Measurements from ENCODE around the gene SMIM45.
A peak's percentile ranks its signal among the peaks of the same experiment; 100 is the strongest.

SMIM45 gene

DNA sequence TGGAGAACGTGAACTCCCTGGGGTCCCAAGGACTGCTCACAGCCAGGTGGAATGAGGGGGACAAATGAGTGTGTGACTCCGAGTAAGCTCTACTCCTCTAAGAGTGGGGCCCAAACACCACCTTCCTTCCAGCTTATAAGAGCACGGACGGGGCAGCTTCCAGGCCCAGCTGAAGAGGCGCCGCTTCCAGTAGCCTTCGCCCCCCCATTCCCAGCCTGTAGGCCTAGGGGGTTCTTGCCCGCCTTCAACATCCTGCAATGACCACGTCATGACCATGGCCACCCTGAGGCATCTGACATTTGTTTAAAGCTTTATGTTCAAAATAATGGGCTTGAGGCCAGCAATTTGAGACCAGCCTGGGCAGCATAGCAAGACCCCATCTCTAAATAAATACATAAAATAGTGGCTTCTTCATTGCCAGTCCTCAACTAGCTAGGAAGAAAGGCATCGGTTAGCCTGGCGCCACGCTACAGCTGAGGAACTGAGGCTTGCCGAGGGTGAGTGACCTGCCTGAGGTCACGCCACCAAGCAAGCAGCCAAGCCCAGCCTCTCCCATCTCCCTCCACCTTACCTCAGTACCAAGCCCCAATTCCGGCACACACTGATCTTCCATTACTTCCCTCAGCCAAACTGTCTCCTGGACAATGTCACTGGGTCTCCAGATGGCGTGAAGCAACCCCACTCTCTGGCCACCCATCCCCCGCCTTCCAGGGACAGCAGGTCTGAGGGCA, 17.5 kb upstream of the SMIM45 start:
- H3K27me3 ChIP-seq (ENCODE audit: insufficient read depth, low read length, poor library complexity, severe bottlenecking), result no peaks in the 10 kb centered on the region
- Mint-ChIP-seq H3K9me3 (no peaks in the 10 kb centered on the region), H3K4me3 (no peak overlapping the region), H3K4me1 (peaks cover 10 to 45% (median 11%) of the 10 kb centered on the region in 3 donors), H3K36me3 (peaks cover 0 to 1% (median 0%) of the 10 kb centered on the region in 3 donors), H3K27me3 (no peaks in the 10 kb centered on the region), H3K27ac (peak overlapping the region in 4 of 8 donors; percentile 36 to 77 (median 59))
- no peak overlapping the region for H3K27ac ChIP-seq (ENCODE audit: low read depth, low read length)
- H3K9me3 ChIP-seq (ENCODE audit: low read length), result no peaks in the 10 kb centered on the region
- ChIA-PET CTCF (interaction anchor here (1.1 to 1.2 kb wide), 2 partner anchors 9 to 268 kb away, joined by 3 to 4 read pairs; no protein-coding TSS in a partner anchor), POLR2A (no interaction called here)
- DNase-seq, result no peak
- no peaks in the 10 kb centered on the region for H3K36me3 ChIP-seq (ENCODE audit: insufficient read depth, low read length)
- H3K4me1 ChIP-seq (ENCODE audit: insufficient read depth, low read length), result peaks cover 11% of the 10 kb centered on the region
- H3K4me3 ChIP-seq (ENCODE audit: low read length), result no peak overlapping the region

DNA sequence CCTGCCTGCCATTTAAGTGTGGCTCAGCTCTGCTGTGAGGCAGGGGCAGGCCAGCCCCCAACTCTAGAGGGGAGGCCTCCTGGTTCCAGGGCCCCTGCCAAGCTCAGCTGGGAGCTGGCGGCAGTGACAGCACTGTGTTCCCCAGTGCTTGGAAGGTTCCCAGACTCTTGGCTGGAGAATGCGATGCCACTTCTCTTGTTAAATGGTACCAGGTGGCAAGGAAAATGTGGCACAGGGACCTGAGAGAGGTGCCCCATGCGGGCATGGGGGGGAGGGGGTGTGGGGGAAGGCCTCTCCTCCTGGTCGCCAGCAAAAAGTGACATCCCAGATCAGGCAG, 17.0 kb upstream of the SMIM45 start:
- no peaks in the 10 kb centered on the region for H3K27me3 ChIP-seq (ENCODE audit: insufficient read depth, low read length, poor library complexity, severe bottlenecking)
- H3K4me1 ChIP-seq (ENCODE audit: insufficient read depth, low read length), result peaks cover 16% of the 10 kb centered on the region
- no peak overlapping the region for H3K4me3 ChIP-seq (ENCODE audit: low read length)
- Mint-ChIP-seq H3K4me1 (peaks cover 15 to 50% (median 16%) of the 10 kb centered on the region in 3 donors), H3K4me3 (no peak overlapping the region), H3K27ac (peak overlapping the region in 2 of 8 donors; percentile 36 to 43), H3K27me3 (peaks cover 0 to 2% of the 10 kb centered on the region in 2 donors), H3K36me3 (peaks cover 0 to 4% (median 0%) of the 10 kb centered on the region in 3 donors), H3K9me3 (peaks cover 0 to 1% (median 0%) of the 10 kb centered on the region in 5 donors)
- no peak overlapping the region for H3K27ac ChIP-seq (ENCODE audit: low read depth, low read length)
- no peaks in the 10 kb centered on the region for H3K36me3 ChIP-seq (ENCODE audit: insufficient read depth, low read length)
- H3K9me3 ChIP-seq (ENCODE audit: low read length), result no peaks in the 10 kb centered on the region
- POLR2A ChIA-PET, result interaction anchor here (6.5 kb wide), 1 partner anchor 8 kb away, joined by 100 read pairs; the partner anchor contains the start of gene TNFRSF13C
- DNase-seq, result no peak
- CTCF ChIA-PET, result interaction anchor here (1.1 to 6.8 kb wide), 3 partner anchors 8 to 268 kb away, joined by 3 to 106 read pairs (median 4); partner anchors contain the start of gene TNFRSF13C

DNA sequence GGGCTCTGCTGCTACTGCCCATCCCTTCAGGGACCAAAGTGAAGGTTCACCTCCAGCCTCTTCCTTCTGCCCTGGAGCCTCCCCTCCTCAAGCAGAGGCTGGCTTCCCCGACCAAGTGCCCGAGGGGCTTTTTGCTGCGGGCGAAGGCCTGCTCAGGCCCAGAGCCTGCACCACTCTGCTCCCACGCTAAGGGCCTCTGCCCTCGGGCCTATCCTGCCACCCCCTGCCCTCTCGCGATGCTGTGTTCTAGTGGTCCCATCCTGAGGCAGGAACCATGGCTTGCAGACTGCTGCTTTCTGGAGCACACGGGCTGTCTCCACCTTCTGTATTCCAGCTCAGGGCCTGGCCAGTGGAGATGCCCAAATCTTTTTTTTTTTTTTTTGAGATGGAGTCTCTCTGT, 16.4 kb upstream of the SMIM45 start:
- H3K9me3 Mint-ChIP-seq, result peaks cover 0 to 2% (median 0%) of the 10 kb centered on the region in 5 donors
- H3K27me3 ChIP-seq (ENCODE audit: insufficient read depth, low read length, poor library complexity, severe bottlenecking), result no peaks in the 10 kb centered on the region
- H3K27ac ChIP-seq (ENCODE audit: low read depth, low read length), result no peak overlapping the region
- ChIA-PET CTCF (interaction anchor here (1.3 to 6.8 kb wide), 2 partner anchors 8 to 188 kb away, joined by 3 to 106 read pairs; partner anchors contain the start of gene TNFRSF13C), POLR2A (interaction anchor here (6.5 kb wide), 1 partner anchor 9 kb away, joined by 100 read pairs; the partner anchor contains the start of gene TNFRSF13C)
- peaks cover 0 to 4% of the 10 kb centered on the region in 2 donors for H3K27me3 Mint-ChIP-seq
- no peaks in the 10 kb centered on the region for H3K36me3 ChIP-seq (ENCODE audit: insufficient read depth, low read length)
- H3K36me3 Mint-ChIP-seq, result peaks cover 0 to 5% (median 0%) of the 10 kb centered on the region in 3 donors
- H3K4me3 ChIP-seq (ENCODE audit: low read length), result no peak overlapping the region
- peak overlapping the region in 1 of 8 donors; percentile 86 for H3K27ac Mint-ChIP-seq
- no peak for DNase-seq
- peaks cover 22% of the 10 kb centered on the region for H3K4me1 ChIP-seq (ENCODE audit: insufficient read depth, low read length)
- H3K4me1 Mint-ChIP-seq, result peaks cover 20 to 56% (median 21%) of the 10 kb centered on the region in 3 donors
- no peak overlapping the region for H3K4me3 Mint-ChIP-seq
- H3K9me3 ChIP-seq (ENCODE audit: low read length), result no peaks in the 10 kb centered on the region

DNA sequence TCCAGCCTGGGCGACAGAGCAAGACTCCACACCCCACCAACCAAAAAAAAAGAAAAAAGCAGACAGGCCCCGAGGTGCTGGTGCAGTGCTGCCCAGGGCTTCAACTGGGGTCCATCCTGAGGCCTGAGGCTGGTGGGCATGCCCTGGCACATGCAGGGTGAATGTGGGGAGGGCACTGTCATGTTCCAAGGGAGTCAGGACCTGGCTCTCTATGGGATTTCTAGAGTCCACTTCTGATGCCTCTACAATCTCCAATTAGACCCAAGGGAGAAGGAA, 15.1 kb upstream of the SMIM45 start:
- Mint-ChIP-seq H3K4me1 (peaks cover 32 to 66% (median 34%) of the 10 kb centered on the region in 3 donors), H3K36me3 (peaks cover 0 to 5% (median 0%) of the 10 kb centered on the region in 3 donors), H3K27me3 (peaks cover 0 to 4% of the 10 kb centered on the region in 2 donors), H3K9me3 (peaks cover 0 to 2% (median 0%) of the 10 kb centered on the region in 5 donors), H3K4me3 (peak overlapping the region in 2 of 7 donors; percentile 26 to 63), H3K27ac (peak overlapping the region in 6 of 8 donors; percentile 47 to 87 (median 79))
- H3K4me1 ChIP-seq (ENCODE audit: insufficient read depth, low read length), result peaks cover 32% of the 10 kb centered on the region
- H3K4me3 ChIP-seq (ENCODE audit: low read length), result no peak overlapping the region
- POLR2A ChIA-PET, result interaction anchor here (6.5 kb wide), 1 partner anchor 10 kb away, joined by 100 read pairs; the partner anchor contains the start of gene TNFRSF13C
- no peak for DNase-seq
- H3K27ac ChIP-seq (ENCODE audit: low read depth, low read length), result no peak overlapping the region
- no peaks in the 10 kb centered on the region for H3K36me3 ChIP-seq (ENCODE audit: insufficient read depth, low read length)
- no peaks in the 10 kb centered on the region for H3K9me3 ChIP-seq (ENCODE audit: low read length)
- no peaks in the 10 kb centered on the region for H3K27me3 ChIP-seq (ENCODE audit: insufficient read depth, low read length, poor library complexity, severe bottlenecking)
- CTCF ChIA-PET, result interaction anchor here (1.5 to 6.8 kb wide), 2 partner anchors 10 to 136 kb away, joined by 3 to 106 read pairs; partner anchors contain the start of genes CCDC134 and TNFRSF13C

DNA sequence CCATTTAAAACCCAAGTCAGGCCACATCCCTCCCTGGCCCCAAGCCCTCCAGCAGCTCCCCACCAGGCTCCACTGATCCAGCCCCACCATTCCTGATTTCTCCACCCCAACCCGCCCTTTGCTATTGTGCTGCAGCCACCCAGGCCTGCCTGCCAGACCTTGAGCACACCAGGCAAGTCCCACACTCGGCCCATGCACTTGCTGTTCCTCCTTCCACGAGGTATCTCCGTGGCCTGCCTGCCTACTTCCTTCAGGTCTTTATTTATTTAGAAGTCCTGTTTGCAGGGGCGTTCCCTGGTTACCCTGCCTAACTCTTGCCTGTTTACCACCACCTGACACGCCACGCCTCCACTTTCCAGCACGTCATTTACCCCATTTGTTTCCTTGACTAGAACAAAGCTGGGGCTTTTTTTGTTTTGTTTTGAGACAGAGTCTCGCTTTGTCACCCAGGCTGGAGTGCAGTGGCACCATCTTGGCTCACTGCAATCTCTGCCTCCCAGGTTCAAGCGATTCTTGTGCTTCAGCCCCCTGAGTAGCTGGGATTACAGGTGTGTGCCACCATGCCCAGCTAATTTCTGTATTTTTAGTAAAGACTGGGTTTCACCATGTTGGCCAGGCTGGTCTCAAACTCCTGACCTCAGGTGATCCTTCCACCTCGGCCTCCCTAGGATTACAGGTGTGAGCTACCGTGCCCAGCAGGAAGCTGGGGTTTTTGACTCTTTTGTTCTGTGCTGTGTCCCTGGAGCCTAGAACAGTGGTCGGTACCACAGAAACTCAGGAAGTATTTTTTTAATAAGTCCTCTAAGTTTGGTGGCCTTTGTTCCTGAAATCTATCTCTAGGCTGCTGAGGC, 11.7 kb upstream of the SMIM45 start:
- Mint-ChIP-seq H3K27me3 (peaks cover 0 to 4% of the 10 kb centered on the region in 2 donors), H3K9me3 (peaks cover 0 to 2% (median 0%) of the 10 kb centered on the region in 5 donors), H3K27ac (peak overlapping the region; percentile 94 to 100 (median 100)), H3K4me1 (peaks cover 32 to 51% (median 34%) of the 10 kb centered on the region in 3 donors), H3K4me3 (peak overlapping the region; percentile 77 to 98 (median 92)), H3K36me3 (peaks cover 0 to 5% (median 0%) of the 10 kb centered on the region in 3 donors)
- peak; percentile 91 to 99 (median 94) for DNase-seq
- Histone ChIP-seq H3K4me3 (ENCODE audit: low read length) (peak overlapping the region; percentile 56), H3K27me3 (ENCODE audit: insufficient read depth, low read length, poor library complexity, severe bottlenecking) (no peaks in the 10 kb centered on the region), H3K36me3 (ENCODE audit: insufficient read depth, low read length) (no peaks in the 10 kb centered on the region), H3K4me1 (ENCODE audit: insufficient read depth, low read length) (peaks cover 32% of the 10 kb centered on the region), H3K9me3 (ENCODE audit: low read length) (no peaks in the 10 kb centered on the region), H3K27ac (ENCODE audit: low read depth, low read length) (peak overlapping the region; percentile 95)
- CTCF ChIA-PET, result interaction anchor here (0.8 to 6.8 kb wide), 34 partner anchors 8 to 504 kb away, joined by 3 to 106 read pairs (median 7); partner anchors contain the start of genes CCDC134, MEI1, SNU13 and SREBF2
- POLR2A ChIA-PET, result interaction anchor here (0.6 to 6.5 kb wide), 23 partner anchors 11 to 319 kb away, joined by 3 to 100 read pairs (median 10); partner anchors contain the start of genes CCDC134, DESI1, MEI1 and SNU13

DNA sequence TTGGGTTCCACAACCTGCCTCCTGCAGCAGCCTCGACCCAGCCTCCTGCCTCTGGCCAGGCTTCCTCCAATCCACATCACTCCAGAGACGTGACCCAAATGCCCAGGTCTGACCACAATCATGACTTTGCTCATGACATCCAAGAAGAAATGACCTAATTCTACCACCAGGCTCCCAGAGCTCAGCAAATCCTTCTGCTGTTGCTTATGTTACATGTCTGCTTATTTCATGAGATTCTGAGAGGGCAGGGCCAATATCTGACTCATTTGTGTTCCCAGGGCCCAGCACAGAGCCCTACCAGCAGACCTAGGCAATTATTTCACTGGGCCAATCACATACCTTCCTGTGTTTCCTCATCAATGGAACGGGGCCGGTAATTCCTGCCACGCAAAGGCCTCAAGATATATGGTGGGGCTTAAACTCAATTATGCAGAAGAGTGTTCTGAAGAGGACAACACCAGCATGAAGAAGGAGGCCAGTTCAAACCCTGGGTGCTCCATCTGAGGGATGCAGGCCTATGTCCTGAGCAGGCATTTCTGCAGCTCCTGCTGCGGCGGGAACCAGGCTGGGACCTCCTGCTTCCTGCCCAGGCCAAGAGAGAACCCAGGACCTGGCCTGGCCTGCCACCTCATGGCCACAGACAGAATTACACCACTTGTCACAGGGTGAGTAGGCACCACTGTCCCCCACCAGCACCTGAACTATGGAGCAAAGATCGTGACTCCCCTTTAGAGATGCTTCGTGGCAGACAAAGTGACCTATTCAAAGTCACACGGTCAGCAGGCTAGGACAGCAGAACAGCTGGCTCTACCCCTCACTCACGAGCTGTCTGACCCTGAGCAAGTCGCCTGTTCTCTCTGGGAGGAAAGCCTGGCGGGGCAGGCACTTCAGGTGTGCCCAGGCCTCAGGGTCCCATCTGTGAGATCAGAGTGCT, 10.9 kb upstream of the SMIM45 start:
- peaks cover 0 to 5% (median 0%) of the 10 kb centered on the region in 3 donors for H3K36me3 Mint-ChIP-seq
- H3K27me3 Mint-ChIP-seq, result peaks cover 0 to 4% of the 10 kb centered on the region in 2 donors
- Histone ChIP-seq H3K4me1 (ENCODE audit: insufficient read depth, low read length) (peaks cover 37% of the 10 kb centered on the region), H3K27me3 (ENCODE audit: insufficient read depth, low read length, poor library complexity, severe bottlenecking) (no peaks in the 10 kb centered on the region), H3K4me3 (ENCODE audit: low read length) (peak overlapping the region; percentile 39), H3K27ac (ENCODE audit: low read depth, low read length) (peak overlapping the region; percentile 95), H3K36me3 (ENCODE audit: insufficient read depth, low read length) (no peaks in the 10 kb centered on the region), H3K9me3 (ENCODE audit: low read length) (no peaks in the 10 kb centered on the region)
- peak; percentile 71 to 91 (median 85) for DNase-seq
- POLR2A ChIA-PET, result interaction anchor here (0.6 to 6.5 kb wide), 23 partner anchors 12 to 319 kb away, joined by 3 to 100 read pairs (median 10); partner anchors contain the start of genes CCDC134, DESI1, MEI1 and SNU13
- H3K4me1 Mint-ChIP-seq, result peaks cover 36 to 56% (median 40%) of the 10 kb centered on the region in 3 donors
- peaks cover 0 to 2% (median 0%) of the 10 kb centered on the region in 5 donors for H3K9me3 Mint-ChIP-seq
- peak overlapping the region; percentile 65 to 98 (median 92) for H3K4me3 Mint-ChIP-seq
- peak overlapping the region; percentile 94 to 100 (median 100) for H3K27ac Mint-ChIP-seq
- CTCF ChIA-PET, result interaction anchor here (0.6 to 6.8 kb wide), 42 partner anchors 8 to 503 kb away, joined by 3 to 106 read pairs (median 5); partner anchors contain the start of genes CCDC134, MEI1, SNU13 and SREBF2
